Choroid plexus epithelial cell (primary cell): ENCODE results near the gene SOX15.
A peak's percentile ranks its signal among the peaks of the same experiment; 100 is the strongest.

Experiments
- DNase-seq: peaks from one replicate; pipeline ENCODE4 v3.0.0-alpha.2; 2010; ENCODE audit warnings: low read depth
- H3K4me3 ChIP-seq: 2 replicates; pipeline ENCODE4 v1.5.1; 2011; ENCODE audit warnings: low read depth, mild to moderate bottlenecking, control low read depth, low read length, moderate library complexity
- CTCF ChIP-seq: conservative IDR thresholded peaks from 2 replicates; pipeline ENCODE4 v1.5.1; 2011; ENCODE audit warnings: low read depth, mild to moderate bottlenecking, control low read depth, inconsistent platforms, low read length, moderate library complexity

The SOX15 gene

GRCh38 chr17:7582396-7583252, 7.3 kb downstream of the SOX15 start:
- no peak for TF ChIP-seq CTCF
- no peak for DNase-seq
- H3K4me3 ChIP-seq = peak overlapping the region; percentile 96

GRCh38 chr17:7580604-7581575, 9.0 kb downstream of the SOX15 start:
- no peak for DNase-seq
- TF ChIP-seq CTCF = no peak
- no peak overlapping the region for H3K4me3 ChIP-seq

- peak overlapping the region; percentile 4 for H3K4me3 ChIP-seq
- DNase-seq = no peak
- TF ChIP-seq CTCF = no peak
These were observed 9.9 kb downstream of the SOX15 start for GRCh38 chr17:7579834-7580603.

GRCh38 chr17:7579001-7579833, 10.7 kb downstream of the SOX15 start, which contains the start of gene CD68:
TSS of gene CD68 (plus strand) at chr17:7579638. CDS start at chr17:7579678, 40 bp downstream.
- peak within 1 kb of the TSS; percentile 4 for H3K4me3 ChIP-seq
- TF ChIP-seq CTCF = no peak
- DNase-seq = peak; percentile 91

GRCh38 chr17:7577327-7578199, 12.3 kb downstream of the SOX15 start:
- no peak overlapping the region for H3K4me3 ChIP-seq
- no peak for DNase-seq
- TF ChIP-seq CTCF = no peak
